H9 (cell line): Measurements from ENCODE around the gene CDH8. TPM values are rescaled to one million over a fixed set of nuclear protein-coding genes. Genes with fewer than 3 reads are reported as not detected.

ENCODE experiments used
- DNase-seq: peaks from one replicate; pipeline ENCODE4 v3.0.0-alpha.2; 2017
- H2AFZ ChIP-seq: one replicate; pipeline ENCODE4 v1.6.1; 2013; ENCODE audit warnings: mild to moderate bottlenecking, low read length, control low read depth, moderate library complexity
- H2AK5ac ChIP-seq: 2 replicates; pipeline ENCODE4 v1.6.1; 2013; ENCODE audit warnings: low read length, control low read depth, mixed read lengths; ENCODE audit not compliant: insufficient read length
- H2BK120ac ChIP-seq: one replicate; pipeline ENCODE4 v1.6.1; 2013; ENCODE audit warnings: low read depth, mild to moderate bottlenecking, low read length, control low read depth, inconsistent platforms; ENCODE audit not compliant: poor library complexity, severe bottlenecking
- H2BK12ac ChIP-seq: 2 replicates; pipeline ENCODE4 v1.6.1; 2013; ENCODE audit warnings: low read length, control low read depth, mixed read lengths, low read depth; ENCODE audit not compliant: insufficient read length
- H2BK15ac ChIP-seq: 2 replicates; pipeline ENCODE4 v1.6.1; 2013; ENCODE audit warnings: low read depth, low read length, control low read depth
- H2BK20ac ChIP-seq: one replicate; pipeline ENCODE4 v1.6.1; 2013; ENCODE audit warnings: low read depth, mild to moderate bottlenecking, low read length, control low read depth, inconsistent platforms; ENCODE audit not compliant: poor library complexity, severe bottlenecking
- H2BK5ac ChIP-seq: 2 replicates; pipeline ENCODE4 v1.6.1; 2013; ENCODE audit warnings: low read length, control low read depth, mixed read lengths; ENCODE audit not compliant: insufficient read length
- H3K14ac ChIP-seq: 2 replicates; pipeline ENCODE4 v1.6.1; 2013; ENCODE audit warnings: low read length, control low read depth; ENCODE audit not compliant: insufficient read depth
- H3K18ac ChIP-seq: 2 replicates; pipeline ENCODE4 v1.6.1; 2013; ENCODE audit warnings: low read depth, mild to moderate bottlenecking, mixed read lengths, low read length, control low read depth; ENCODE audit not compliant: insufficient read length
- H3K23ac ChIP-seq: 2 replicates; pipeline ENCODE4 v1.6.1; 2013; ENCODE audit warnings: low read length, control low read depth, mixed read lengths, low read depth; ENCODE audit not compliant: insufficient read length
- H3K23me2 ChIP-seq: 2 replicates; pipeline ENCODE4 v1.6.1; 2013; ENCODE audit warnings: low read depth, mild to moderate bottlenecking, mixed read lengths, low read length, control low read depth; ENCODE audit not compliant: insufficient read length, poor library complexity, severe bottlenecking
- H3K27ac ChIP-seq: 2 replicates; pipeline ENCODE4 v1.5.1; 2013; ENCODE audit warnings: low read length, control low read depth, mixed read lengths, low read depth; ENCODE audit not compliant: insufficient read length
- H3K27me3 ChIP-seq: 2 replicates; pipeline ENCODE4 v1.6.1; 2013; ENCODE audit warnings: low read length, control low read depth, inconsistent platforms; ENCODE audit not compliant: insufficient read depth
- H3K4ac ChIP-seq: 2 replicates; pipeline ENCODE4 v1.6.1; 2013; ENCODE audit warnings: low read depth, mild to moderate bottlenecking, control low read depth, inconsistent platforms, low read length, moderate library complexity
- H3K4me1 ChIP-seq: 2 replicates; pipeline ENCODE4 v1.6.1; 2013; ENCODE audit warnings: low read length, control low read depth, inconsistent platforms; ENCODE audit not compliant: insufficient read depth
- H3K4me2 ChIP-seq: 2 replicates; pipeline ENCODE4 v1.6.1; 2013; ENCODE audit warnings: low read length, control low read depth, mixed read lengths; ENCODE audit not compliant: insufficient read length, insufficient read depth
- H3K56ac ChIP-seq: 2 replicates; pipeline ENCODE4 v1.6.1; 2013; ENCODE audit warnings: low read depth, mild to moderate bottlenecking, mixed read lengths, low read length, control low read depth; ENCODE audit not compliant: insufficient read length
- H3K79me1 ChIP-seq: 2 replicates; pipeline ENCODE4 v1.6.1; 2013; ENCODE audit warnings: low read depth, mild to moderate bottlenecking, moderate library complexity, low read length, control low read depth, inconsistent platforms; ENCODE audit not compliant: insufficient read depth, poor library complexity, severe bottlenecking
- H3K79me2 ChIP-seq: 2 replicates; pipeline ENCODE4 v1.6.1; 2013; ENCODE audit warnings: low read length, control low read depth, inconsistent platforms; ENCODE audit not compliant: insufficient read depth
- H3K9ac ChIP-seq: 2 replicates; pipeline ENCODE4 v1.6.1; 2013; ENCODE audit warnings: low read length, control low read depth, mixed read lengths; ENCODE audit not compliant: insufficient read length; ENCODE audit errors: extremely low read depth
- H3K9me3 ChIP-seq: one replicate; pipeline ENCODE4 v1.6.1; 2013; ENCODE audit warnings: low read depth, low read length, inconsistent platforms; ENCODE audit not compliant: control insufficient read depth
- H3T11ph ChIP-seq: one replicate; pipeline ENCODE4 v1.6.1; 2013; ENCODE audit warnings: mild to moderate bottlenecking, low read length, control low read depth, inconsistent platforms
- H4K20me1 ChIP-seq: one replicate; pipeline ENCODE4 v1.6.1; 2013; ENCODE audit not compliant: control insufficient read depth, insufficient read length, insufficient read depth
- H4K5ac ChIP-seq: 2 replicates; pipeline ENCODE4 v1.6.1; 2013; ENCODE audit warnings: low read depth, mild to moderate bottlenecking, mixed read lengths, low read length, control low read depth; ENCODE audit not compliant: insufficient read length
- H4K8ac ChIP-seq: replicated peaks from 2 replicates; pipeline ENCODE4 v1.6.1; 2013; ENCODE audit warnings: low read length, control low read depth, mixed read lengths, low read depth; ENCODE audit not compliant: insufficient read length
- H4K91ac ChIP-seq: 2 replicates; pipeline ENCODE4 v1.6.1; 2013; ENCODE audit warnings: low read depth, mild to moderate bottlenecking, moderate library complexity, mixed read lengths, low read length, control low read depth; ENCODE audit not compliant: insufficient read length
- H3K27ac Mint-ChIP-seq, 3 experiments: 2 replicates in 2 of 3; 3 replicates in 1 of 3; pipeline ENCODE4 v1.8.0; 2020 to 2021; ENCODE audit warnings: mixed read lengths in 3 of 3, mild to moderate bottlenecking in 1 of 3, moderate library complexity in 1 of 3
- H3K27me3 Mint-ChIP-seq: 2 replicates; pipeline ENCODE4 v1.8.0; 2021; ENCODE audit warnings: low read depth, mild to moderate bottlenecking, moderate library complexity, mixed read lengths
- H3K36me3 Mint-ChIP-seq, 3 experiments: 2 replicates in 2 of 3; 3 replicates in 1 of 3; pipeline ENCODE4 v1.8.0; 2020 to 2021; ENCODE audit warnings: low read depth in 3 of 3, mixed read lengths in 3 of 3; ENCODE audit not compliant: insufficient read depth in 1 of 3
- H3K4me1 Mint-ChIP-seq, 2 experiments: 2 replicates each; pipeline ENCODE4 v1.8.0; 2020; ENCODE audit warnings: mixed read lengths in 2 of 2
- H3K4me3 Mint-ChIP-seq, 2 experiments: 2 replicates in 1 of 2; 3 replicates in 1 of 2; pipeline ENCODE4 v1.8.0; 2020 to 2021; ENCODE audit warnings: mild to moderate bottlenecking in 2 of 2, mixed read lengths in 2 of 2, moderate library complexity in 1 of 2
- H3K9me3 Mint-ChIP-seq, 2 experiments: 2 replicates in 1 of 2; 3 replicates in 1 of 2; pipeline ENCODE4 v1.8.0; 2020; ENCODE audit warnings: mild to moderate bottlenecking in 2 of 2, mixed read lengths in 2 of 2, moderate library complexity in 1 of 2
- CTCF ChIP-seq: fragments of 200-600 bp; sonication (generic); conservative IDR thresholded peaks from 3 replicates; pipeline ENCODE4 v1.8.0; 2021; ENCODE audit warnings: antibody characterized with exemption, mild to moderate bottlenecking
- total RNA-seq: library from RNA; stranded (reverse); gene quantifications from 2 replicates; pipeline ENCODE4 v1.2.1, GENCODE V29; 2021

The CDH8 gene
- total RNA-seq, 1 experiment from 2014 or later: 12.0 TPM

- no peak overlapping the region for H3T11ph ChIP-seq
- Mint-ChIP-seq H3K27ac (no peak overlapping the region), H3K27me3 (no peaks in the 10 kb centered on the region), H3K4me3 (no peak overlapping the region), H3K9me3 (no peaks in the 10 kb centered on the region), H3K36me3 (no peaks in the 10 kb centered on the region), H3K4me1 (peaks cover 18% of the 10 kb centered on the region in 2 experiments)
- no peak overlapping the region for H3K9ac ChIP-seq
- no peak overlapping the region for H2AK5ac ChIP-seq
- no peaks in the 10 kb centered on the region for H3K27me3 ChIP-seq
- H2BK20ac ChIP-seq: no peak overlapping the region
- H3K4me1 ChIP-seq: 0 out of 2 replicates have a peak, but pooled peaks cover 2% of the 10 kb centered on the region
- no peak for DNase-seq
- no peak overlapping the region for H2BK12ac ChIP-seq
- H2BK120ac ChIP-seq: no peak overlapping the region
- H3K4ac ChIP-seq: no peak overlapping the region
- no peak overlapping the region for H4K5ac ChIP-seq
- no peak overlapping the region for H3K18ac ChIP-seq
- no peaks in the 10 kb centered on the region for H3K23me2 ChIP-seq
- no peak overlapping the region for H3K14ac ChIP-seq
- H4K91ac ChIP-seq: no peak overlapping the region
- H3K23ac ChIP-seq: no peak overlapping the region
- H2BK5ac ChIP-seq: no peak overlapping the region
- no peak overlapping the region for H2AFZ ChIP-seq
- no peaks in the 10 kb centered on the region for H4K20me1 ChIP-seq
- no peak overlapping the region for H4K8ac ChIP-seq
- H3K56ac ChIP-seq: no peak overlapping the region
- H2BK15ac ChIP-seq: no peak overlapping the region
- no peaks in the 10 kb centered on the region for H3K79me1 ChIP-seq
- no peak overlapping the region for H3K27ac ChIP-seq
- no peak overlapping the region for H3K4me2 ChIP-seq
- TF ChIP-seq CTCF: no peak
- H3K9me3 ChIP-seq: no peaks in the 10 kb centered on the region
- no peaks in the 10 kb centered on the region for H3K79me2 ChIP-seq
Observed at GRCh38 chr16:61726125-61726524, 310.1 kb downstream of the CDH8 start.
